Erythroblast (primary cell): ENCODE results near the gene HOXC4.

Experiments used
- GATA1 ChIP-seq: IDR thresholded peaks from 2 replicates; pipeline ENCODE4 v1.6.1; 2011; ENCODE audit warnings: low read depth, mild to moderate bottlenecking, control low read depth, low read length, moderate library complexity
- POLR2A ChIP-seq: IDR thresholded peaks from 2 replicates; pipeline ENCODE4 v1.6.1; 2011; ENCODE audit warnings: mild to moderate bottlenecking, low read length

DNA sequence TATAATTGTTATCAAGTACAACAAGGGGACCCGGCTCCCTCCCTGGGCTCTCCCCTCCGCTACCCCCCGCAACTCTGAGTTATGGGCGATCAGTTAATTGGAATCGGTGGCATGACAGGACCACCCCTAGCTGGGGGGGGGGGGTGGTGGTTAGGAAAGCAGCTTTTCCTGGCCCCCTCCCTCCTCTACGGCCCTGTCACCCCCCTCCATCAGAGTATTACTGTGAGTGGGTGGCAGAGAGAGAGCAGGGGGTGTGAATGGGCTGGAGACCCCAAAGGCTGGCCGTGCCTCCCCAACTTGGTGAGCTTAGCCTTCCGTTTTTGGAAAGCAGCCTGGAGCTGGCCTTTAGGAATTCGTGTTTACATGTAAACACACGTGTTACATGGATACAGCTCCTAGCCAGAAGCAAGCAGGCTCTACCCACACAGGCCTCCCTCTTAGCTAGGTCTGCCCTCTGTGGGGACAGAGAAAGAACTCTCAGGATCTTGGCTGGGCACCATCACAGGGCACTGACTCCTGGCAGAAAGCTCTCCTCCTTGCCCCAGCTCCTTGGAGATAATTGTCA lies 1.1 kb upstream of the HOXC4 start:
- TF ChIP-seq POLR2A = no peak
- TF ChIP-seq GATA1 = no peak
